Amygdala (tissue), 56 donors: ENCODE measurements around the gene DGKI.
A peak's percentile ranks its signal among the peaks of the same experiment; 100 is the strongest.

Experiments
- DNase-seq, 56 donors: peaks; one replicate each; lab custom pipeline; 2025; lab: John Stamatoyannopoulos, UW

Gene DGKI

GRCh38 chr7:137846827-137847567, at the start of gene DGKI:
Gene DGKI, minus strand, starts transcription at chr7:137846974.
- DNase-seq: peak in 53 of 56 donors; percentile 12 to 84 (median 60)

- no peak for DNase-seq
Observed at GRCh38 chr7:137895301-137896221, 48.8 kb upstream of the DGKI start.

GRCh38 chr7:137893143-137893742, 46.5 kb upstream of the DGKI start:
- no peak for DNase-seq

- DNase-seq: no peak
Observed at GRCh38 chr7:137891016-137891655, 44.4 kb upstream of the DGKI start.

GRCh38 chr7:137890449-137890921, 43.7 kb upstream of the DGKI start:
- no peak for DNase-seq

GRCh38 chr7:137888241-137888640, 41.5 kb upstream of the DGKI start:
- DNase-seq: no peak

GRCh38 chr7:137886746-137887145, 40.0 kb upstream of the DGKI start:
- DNase-seq: no peak

- DNase-seq: no peak
Observed at GRCh38 chr7:137886281-137886680, 39.5 kb upstream of the DGKI start.

GRCh38 chr7:137885678-137886077, 38.9 kb upstream of the DGKI start:
- no peak for DNase-seq

GRCh38 chr7:137882806-137883205, 36.0 kb upstream of the DGKI start:
- DNase-seq: no peak

- no peak for DNase-seq
Observed at GRCh38 chr7:137882261-137882668, 35.5 kb upstream of the DGKI start.

- DNase-seq: no peak
Observed at GRCh38 chr7:137881607-137882260, 35.0 kb upstream of the DGKI start.

GRCh38 chr7:137880432-137880831, 33.7 kb upstream of the DGKI start:
- no peak for DNase-seq

GRCh38 chr7:137879357-137880158, 32.8 kb upstream of the DGKI start:
- DNase-seq: peak in 2 of 56 donors; percentile 13 to 16

GRCh38 chr7:137878333-137878961, 31.7 kb upstream of the DGKI start:
- DNase-seq: peak in 1 of 56 donors; percentile 12

- no peak for DNase-seq
Observed at GRCh38 chr7:137877027-137877675, 30.4 kb upstream of the DGKI start.

GRCh38 chr7:137875746-137876145, 29.0 kb upstream of the DGKI start:
- no peak for DNase-seq
